ENCODE results near the gene CLDN18. TPM values are rescaled to one million over a fixed set of nuclear protein-coding genes. Genes with fewer than 3 reads are reported as not detected.

The CLDN18 gene
- total and polyA plus RNA-seq, 2 of the 8 experiments (the other 6 are each of a cell fraction or from before 2014, with no cell fraction given), result not detected

GRCh38 chr3:138070006-138070405 is 60.0 kb downstream of the CLDN18 start (continued):
- TF ChIP-seq CHD7 (IDR thresholded peaks at IDR 0.05; ENCODE audit: insufficient replicate concordance, low read length), result no peak
- no peak for TF ChIP-seq TEAD4 (IDR thresholded peaks at IDR 0.05; ENCODE audit: low read depth, low read length)
- no peak for TF ChIP-seq MAFK (IDR thresholded peaks at IDR 0.05; ENCODE audit: low read depth, low read length)
- TF ChIP-seq CREB1 (IDR thresholded peaks at IDR 0.05), result no peak
- TF ChIP-seq SUZ12 (IDR thresholded peaks at IDR 0.05; ENCODE audit: low read length), result no peak
- TF ChIP-seq EGR1 (IDR thresholded peaks at IDR 0.05; ENCODE audit: borderline replicate concordance, low read depth, low read length), result no peak
- no peak for TF ChIP-seq SAP30 (IDR thresholded peaks at IDR 0.05; ENCODE audit: insufficient read depth, insufficient replicate concordance, low read length)
